Fibroblast of lung (primary cell): ENCODE data around the gene CHD9NB. TPM values are rescaled to one million over a fixed set of nuclear protein-coding genes. Genes with fewer than 3 reads are reported as not detected.

Source experiments
- DNase-seq, 2 donors: peaks; one replicate each; pipeline versions ENCODE4 v3.0.0 to v3.0.0-alpha.2; 2010; ENCODE audit warnings: low read depth in 2 of 2
- H2AFZ ChIP-seq: 2 replicates; pipeline ENCODE4 v1.5.1; 2012; ENCODE audit warnings: low read length, control low read depth, inconsistent platforms
- H3K27ac ChIP-seq: 2 replicates; pipeline ENCODE4 v1.5.1; 2011; ENCODE audit warnings: low read length, control low read depth; ENCODE audit not compliant: insufficient read depth
- H3K27me3 ChIP-seq: 2 replicates; pipeline ENCODE4 v1.5.1; 2011; ENCODE audit warnings: mild to moderate bottlenecking, low read length; ENCODE audit not compliant: control insufficient read depth, insufficient read depth
- H3K36me3 ChIP-seq: 2 replicates; pipeline ENCODE4 v1.5.1; 2011; ENCODE audit warnings: low read length; ENCODE audit not compliant: control insufficient read depth, insufficient read depth
- H3K4me1 ChIP-seq: 2 replicates; pipeline ENCODE4 v1.5.1; 2011; ENCODE audit warnings: low read length; ENCODE audit not compliant: control insufficient read depth, insufficient read depth; ENCODE audit errors: extremely low read depth
- H3K4me2 ChIP-seq: 2 replicates; pipeline ENCODE4 v1.5.1; 2011; ENCODE audit warnings: low read length, control low read depth; ENCODE audit not compliant: insufficient read depth; ENCODE audit errors: extremely low read depth
- H3K4me3 ChIP-seq, 4 experiments: fragments of 200-600 bp in 1 of 4; sonication (generic) in 1 of 4; replicated peaks in 1 of 4; 2 replicates each; pipeline ENCODE4 v1.5.1; 2011 to 2016; ENCODE audit warnings: low read length in 4 of 4, low read depth in 3 of 4, mild to moderate bottlenecking in 3 of 4, control low read depth in 2 of 4, inconsistent platforms in 1 of 4, mixed read lengths in 1 of 4; ENCODE audit not compliant: insufficient read depth in 1 of 4; ENCODE audit errors: control extremely low read depth in 1 of 4
- H3K79me2 ChIP-seq: 2 replicates; pipeline ENCODE4 v1.5.1; 2012; ENCODE audit warnings: mild to moderate bottlenecking, low read length, inconsistent platforms; ENCODE audit not compliant: control insufficient read depth, insufficient read depth
- H3K9ac ChIP-seq: 2 replicates; pipeline ENCODE4 v1.5.1; 2011; ENCODE audit warnings: mild to moderate bottlenecking, low read length, control low read depth; ENCODE audit not compliant: insufficient read depth
- H3K9me3 ChIP-seq: 2 replicates; pipeline ENCODE4 v1.5.1; 2012; ENCODE audit warnings: low read depth, low read length; ENCODE audit not compliant: control insufficient read depth, insufficient read depth
- H4K20me1 ChIP-seq: 2 replicates; pipeline ENCODE4 v1.5.1; 2011; ENCODE audit warnings: low read length; ENCODE audit not compliant: control insufficient read depth, insufficient read depth; ENCODE audit errors: extremely low read depth
- EZH2 ChIP-seq: IDR thresholded peaks from 2 replicates; pipeline ENCODE4 v1.5.1; 2012; ENCODE audit warnings: low read length, control low read depth, mild to moderate bottlenecking; ENCODE audit errors: missing control alignments
- polyA plus RNA-seq, 2 donors: library from polyadenylated mRNA; depleted of rRNA in 1 of 2; stranded (reverse) in 1 of 2; unstranded in 1 of 2; fragments of >200 nt; gene quantifications; 2 replicates each; pipeline ENCODE4 v1.2.1, GENCODE V29; 2011 to 2012; ENCODE audit warnings: missing spikeins in 1 of 2
- total RNA-seq: library from RNA; depleted of rRNA; stranded (reverse); fragments of >200 nt; gene quantifications from 2 replicates; pipeline ENCODE4 v1.2.1, GENCODE V29; 2014
- TF ChIP-seq, protein P1 (sequence below), 2 donors: IDR thresholded peaks in 1 of 2; conservative IDR thresholded peaks in 1 of 2; 1 replicate in 1 of 2; 2 replicates in 1 of 2; pipeline ENCODE4 v1.5.1; 2011 to 2012; ENCODE audit warnings: low read length in 2 of 2, control low read depth in 1 of 2, inconsistent platforms in 1 of 2, low read depth in 1 of 2, mild to moderate bottlenecking in 1 of 2

Gene CHD9NB
- total and polyA plus RNA-seq, 2 donors (not counting 1 experiment from before 2014, with no cell fraction given) = 0.34 to 5.3 TPM

DNA sequence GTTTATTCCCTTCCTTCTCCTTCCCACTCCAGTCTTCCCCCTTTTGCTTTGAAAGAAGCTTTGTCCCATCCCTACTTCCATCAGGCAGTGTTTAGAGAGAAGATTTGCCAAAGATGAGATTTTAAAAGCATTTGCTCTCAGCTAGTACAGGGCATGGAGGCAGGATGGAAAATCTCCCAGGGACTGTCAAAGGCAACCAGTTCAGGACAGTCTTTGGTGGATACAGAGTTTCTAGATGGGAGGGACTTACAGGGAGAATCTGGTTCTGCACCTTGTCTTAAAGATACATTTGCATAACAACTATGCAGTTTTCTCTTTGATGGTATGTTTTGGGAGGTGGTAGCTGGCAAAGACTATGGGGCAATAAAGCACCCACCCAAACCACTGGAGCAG lies 28.3 kb upstream of the CHD9NB start:
- no peak for TF ChIP-seq EZH2
- TF ChIP-seq, protein P1, sequence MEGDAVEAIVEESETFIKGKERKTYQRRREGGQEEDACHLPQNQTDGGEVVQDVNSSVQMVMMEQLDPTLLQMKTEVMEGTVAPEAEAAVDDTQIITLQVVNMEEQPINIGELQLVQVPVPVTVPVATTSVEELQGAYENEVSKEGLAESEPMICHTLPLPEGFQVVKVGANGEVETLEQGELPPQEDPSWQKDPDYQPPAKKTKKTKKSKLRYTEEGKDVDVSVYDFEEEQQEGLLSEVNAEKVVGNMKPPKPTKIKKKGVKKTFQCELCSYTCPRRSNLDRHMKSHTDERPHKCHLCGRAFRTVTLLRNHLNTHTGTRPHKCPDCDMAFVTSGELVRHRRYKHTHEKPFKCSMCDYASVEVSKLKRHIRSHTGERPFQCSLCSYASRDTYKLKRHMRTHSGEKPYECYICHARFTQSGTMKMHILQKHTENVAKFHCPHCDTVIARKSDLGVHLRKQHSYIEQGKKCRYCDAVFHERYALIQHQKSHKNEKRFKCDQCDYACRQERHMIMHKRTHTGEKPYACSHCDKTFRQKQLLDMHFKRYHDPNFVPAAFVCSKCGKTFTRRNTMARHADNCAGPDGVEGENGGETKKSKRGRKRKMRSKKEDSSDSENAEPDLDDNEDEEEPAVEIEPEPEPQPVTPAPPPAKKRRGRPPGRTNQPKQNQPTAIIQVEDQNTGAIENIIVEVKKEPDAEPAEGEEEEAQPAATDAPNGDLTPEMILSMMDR (conservative IDR thresholded peaks at IDR 0.05 in 1 of 2, IDR thresholded peaks at IDR 0.05 in 1 of 2; ENCODE audit: low read depth in 1 of 2, low read length in 2 of 2) = no peak
- Histone ChIP-seq H3K9ac (no peak overlapping the region), H3K4me3 (no peak overlapping the region), H2AFZ (no peak overlapping the region), H3K27me3 (no peaks in the 10 kb centered on the region), H3K4me1 (peaks cover 16% of the 10 kb centered on the region), H3K36me3 (no peaks in the 10 kb centered on the region), H4K20me1 (no peaks in the 10 kb centered on the region), H3K79me2 (no peaks in the 10 kb centered on the region), H3K4me2 (peak overlapping the region; percentile 75), H3K27ac (peak overlapping the region; percentile 70), H3K9me3 (no peaks in the 10 kb centered on the region)
- DNase-seq = no peak

DNA sequence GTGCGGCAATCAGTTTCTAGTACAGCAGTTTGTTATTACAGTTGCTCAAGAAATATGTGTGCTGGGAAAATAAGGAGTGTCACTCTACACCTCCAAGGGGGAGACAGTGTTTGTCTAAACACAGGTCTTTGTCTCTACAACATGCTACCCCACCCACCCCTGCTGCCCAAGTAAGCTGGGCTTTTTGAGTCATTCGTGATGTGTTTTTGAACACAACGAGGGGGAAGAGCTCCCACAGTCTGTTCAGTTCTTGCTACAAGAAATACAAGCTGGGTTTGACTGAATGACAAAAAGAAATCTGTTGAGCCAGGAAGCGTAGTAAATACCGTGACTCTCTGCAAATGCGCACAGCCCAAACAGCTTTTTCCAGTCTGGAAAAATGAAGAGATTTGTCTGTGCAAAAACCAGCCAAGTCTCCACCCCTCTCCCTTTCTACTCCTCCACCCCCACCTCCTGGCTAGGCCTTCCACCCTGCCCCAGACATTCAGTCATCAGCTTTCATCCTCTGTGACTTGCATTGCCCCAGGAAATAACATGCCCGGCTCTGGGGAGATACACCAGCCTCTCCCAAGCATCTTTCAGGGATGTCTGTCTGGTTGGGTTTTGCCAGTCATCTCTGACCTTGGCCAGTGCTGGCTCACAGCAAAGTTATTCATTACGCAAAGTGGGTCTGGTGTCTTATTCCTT lies 27.8 kb upstream of the CHD9NB start:
- no peaks in the 10 kb centered on the region for H3K36me3 ChIP-seq
- peaks cover 14% of the 10 kb centered on the region for H3K4me1 ChIP-seq
- peak overlapping the region; percentile 70 for H3K27ac ChIP-seq
- peak; percentile 89 to 90 for DNase-seq
- peak overlapping the region; percentile 35 for H3K9ac ChIP-seq
- peak overlapping the region in 3 of 4 experiments; percentile 4 to 42 (median 19) for H3K4me3 ChIP-seq
- peak overlapping the region; percentile 75 for H3K4me2 ChIP-seq
- no peaks in the 10 kb centered on the region for H3K27me3 ChIP-seq
- no peaks in the 10 kb centered on the region for H3K79me2 ChIP-seq
- no peaks in the 10 kb centered on the region for H4K20me1 ChIP-seq
- no peak overlapping the region for H2AFZ ChIP-seq
- TF ChIP-seq EZH2 = no peak
- TF ChIP-seq, protein P1 (conservative IDR thresholded peaks at IDR 0.05 in 1 of 2, IDR thresholded peaks at IDR 0.05 in 1 of 2; ENCODE audit: low read depth in 1 of 2, low read length in 2 of 2) = no peak
- no peaks in the 10 kb centered on the region for H3K9me3 ChIP-seq

DNA sequence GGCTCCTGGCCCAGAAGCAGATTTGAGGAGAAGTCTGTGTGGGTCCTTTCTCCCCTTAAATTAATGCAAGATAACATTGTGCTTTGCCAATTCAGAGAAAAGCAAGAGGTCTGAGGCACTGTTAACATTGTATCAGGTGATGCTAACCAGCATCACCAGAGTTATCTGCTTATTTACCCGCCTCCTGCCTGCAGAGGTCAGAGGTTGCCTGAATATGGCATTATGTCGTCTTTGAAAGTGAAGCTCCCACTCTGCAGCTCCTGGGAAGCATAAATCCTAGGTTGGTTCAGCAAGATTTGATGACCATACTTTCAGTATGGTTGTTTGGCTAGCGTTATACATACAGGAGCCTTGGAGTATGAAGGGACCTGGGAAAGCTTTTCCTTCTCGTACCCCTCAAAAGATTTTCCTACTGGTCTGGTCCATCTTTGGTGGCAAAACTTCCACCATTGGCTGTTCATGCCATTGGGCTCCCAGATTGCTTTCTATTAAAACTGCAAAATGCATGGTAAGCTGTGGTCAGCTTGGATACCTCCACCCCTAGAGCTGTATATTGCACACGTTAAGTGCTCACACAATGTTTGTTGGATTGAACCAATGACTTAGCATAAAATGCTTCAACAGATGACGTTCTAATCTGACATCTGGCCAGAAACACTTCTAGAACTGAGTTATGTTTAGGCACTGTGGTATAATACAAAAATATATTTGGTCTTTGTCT lies 26.2 kb upstream of the CHD9NB start:
- no peak overlapping the region for H3K4me3 ChIP-seq
- H4K20me1 ChIP-seq = no peaks in the 10 kb centered on the region
- H3K9me3 ChIP-seq = no peaks in the 10 kb centered on the region
- no peak overlapping the region for H3K27ac ChIP-seq
- no peaks in the 10 kb centered on the region for H3K27me3 ChIP-seq
- peaks cover 11% of the 10 kb centered on the region for H3K4me1 ChIP-seq
- H2AFZ ChIP-seq = no peak overlapping the region
- H3K36me3 ChIP-seq = no peaks in the 10 kb centered on the region
- no peak overlapping the region for H3K4me2 ChIP-seq
- H3K9ac ChIP-seq = no peak overlapping the region
- H3K79me2 ChIP-seq = no peaks in the 10 kb centered on the region
- TF ChIP-seq, protein P1 (conservative IDR thresholded peaks at IDR 0.05 in 1 of 2, IDR thresholded peaks at IDR 0.05 in 1 of 2; ENCODE audit: low read depth in 1 of 2, low read length in 2 of 2) = no peak
- TF ChIP-seq EZH2 = no peak
- peak in 1 of 2 donors; percentile 61 for DNase-seq
